Transverse colon (tissue), 4 donors: Measurements from ENCODE around the gene XPO6.

Experiments used
- CTCF ChIP-seq, 5 experiments: fragments of 200-600 bp in 3 of 5; fragments of 450-650 bp in 2 of 5; sonication (generic) in 3 of 5; IDR thresholded peaks; 1 replicate in 2 of 5; 2 replicates in 3 of 5; pipeline ENCODE4 v1.5.1; 2016 to 2017; ENCODE audit warnings: antibody characterized with exemption in 5 of 5, inconsistent platforms in 3 of 5, mild to moderate bottlenecking in 2 of 5, moderate library complexity in 1 of 5
- POLR2A ChIP-seq: fragments of 450-650 bp; IDR thresholded peaks from one replicate; pipeline ENCODE4 v1.6.1; 2016; ENCODE audit warnings: antibody characterized with exemption, mild to moderate bottlenecking, moderate library complexity
- POLR2AphosphoS5 ChIP-seq, 3 donors: sonication (generic); formaldehyde crosslinking; IDR thresholded peaks; one replicate each; pipeline ENCODE4 v1.6.1; 2016; ENCODE audit warnings: antibody characterized with exemption in 3 of 3

- TF ChIP-seq CTCF (IDR thresholded peaks at IDR 0.05) (no peak), POLR2A (no peak), POLR2AphosphoS5 (IDR thresholded peaks at IDR 0.05) (no peak)
These were observed 22.5 kb downstream of the XPO6 start for GRCh38 chr16:28189245-28189644.
